Karpas-422 (cell line): Measurements from ENCODE around the gene DPP6. TPM values are rescaled to one million over a fixed set of nuclear protein-coding genes. Genes with fewer than 3 reads are reported as not detected.

ENCODE experiments used
- DNase-seq: peaks from one replicate; pipeline ENCODE4 v3.0.0-alpha.2; 2015
- H2AFZ ChIP-seq: fragments of 200-600 bp; sonication (generic); 2 replicates; pipeline ENCODE4 v1.6.1; 2014; ENCODE audit warnings: antibody characterized with exemption, low read length, mixed read lengths
- H3K27ac ChIP-seq: fragments of 200-600 bp; sonication (generic); 2 replicates; pipeline ENCODE4 v1.5.1; 2014; ENCODE audit warnings: mild to moderate bottlenecking, low read length, moderate library complexity
- H3K27me3 ChIP-seq: fragments of 200-600 bp; sonication (generic); 2 replicates; pipeline ENCODE4 v1.6.1; 2014; ENCODE audit warnings: low read length, mixed read lengths
- H3K36me3 ChIP-seq: fragments of 200-600 bp; sonication (generic); 2 replicates; pipeline ENCODE4 v1.6.1; 2014; ENCODE audit warnings: low read length, mixed read lengths; ENCODE audit not compliant: insufficient read depth
- H3K4me1 ChIP-seq: fragments of 200-600 bp; sonication (generic); 2 replicates; pipeline ENCODE4 v1.6.1; 2014; ENCODE audit warnings: mild to moderate bottlenecking, low read length, mixed read lengths
- H3K4me2 ChIP-seq: fragments of 200-600 bp; sonication (generic); 2 replicates; pipeline ENCODE4 v1.6.1; 2014; ENCODE audit warnings: low read length, low read depth, mild to moderate bottlenecking; ENCODE audit not compliant: poor library complexity, severe bottlenecking
- H3K4me3 ChIP-seq: fragments of 200-600 bp; sonication (generic); 2 replicates; pipeline ENCODE4 v1.5.1; 2014; ENCODE audit warnings: mild to moderate bottlenecking, antibody characterized with exemption, low read length, mixed read lengths
- H3K79me2 ChIP-seq: fragments of 200-600 bp; sonication (generic); 2 replicates; pipeline ENCODE4 v1.6.1; 2014; ENCODE audit warnings: mild to moderate bottlenecking, low read length, mixed read lengths
- H3K9ac ChIP-seq: fragments of 200-600 bp; sonication (generic); 2 replicates; pipeline ENCODE4 v1.6.0; 2014; ENCODE audit warnings: low read length
- H3K9me2 ChIP-seq: fragments of 200-600 bp; sonication (generic), shearing (Covaris generic); replicated peaks from 2 replicates; pipeline ENCODE4 v1.6.0; 2014; ENCODE audit warnings: mild to moderate bottlenecking, low read length, moderate library complexity; ENCODE audit not compliant: insufficient read depth
- H3K9me3 ChIP-seq: fragments of 300-700, 200-600 bp; sonication (generic); 2 replicates; pipeline ENCODE4 v1.6.1; 2014; ENCODE audit warnings: low read length, mixed read lengths
- H4K20me1 ChIP-seq: fragments of 200-600 bp; sonication (generic); 2 replicates; pipeline ENCODE4 v1.6.1; 2014; ENCODE audit warnings: mild to moderate bottlenecking, antibody characterized with exemption, low read length, low read depth; ENCODE audit not compliant: insufficient read depth
- total RNA-seq: library from RNA; depleted of rRNA; stranded (reverse); fragments of >200 nt; shearing (Covaris generic); gene quantifications from 2 replicates; pipeline ENCODE4 v1.2.3, GENCODE V29; 2014; ENCODE audit warnings: low replicate concordance

The DPP6 gene
- total RNA-seq, 1 experiment from 2014 or later, result not detected

DNA sequence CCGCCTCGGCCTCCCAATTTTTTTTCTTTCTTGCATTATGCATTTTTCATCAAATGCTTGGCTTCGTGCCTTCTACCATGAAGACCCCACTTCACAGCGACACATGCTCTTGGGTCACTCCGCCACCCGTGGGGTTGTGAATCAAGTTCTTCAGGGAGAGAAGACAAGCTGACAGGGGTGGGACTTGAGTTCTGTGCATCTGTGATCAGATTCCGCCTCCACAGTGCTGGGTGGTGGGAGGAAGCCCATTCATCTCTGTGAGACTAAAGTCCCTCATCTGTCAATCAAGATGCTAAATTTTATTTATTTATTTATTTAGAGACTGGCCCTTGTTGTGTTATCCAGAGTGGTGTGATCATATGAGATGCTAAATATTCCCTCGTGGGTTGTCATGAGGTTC, 333.0 kb downstream of the DPP6 start:
- H3K9me3 ChIP-seq, result no peaks in the 10 kb centered on the region
- no peak for DNase-seq
- H3K27ac ChIP-seq, result no peak overlapping the region
- H3K36me3 ChIP-seq, result no peaks in the 10 kb centered on the region
- H4K20me1 ChIP-seq, result no peaks in the 10 kb centered on the region
- H3K4me3 ChIP-seq, result no peak overlapping the region
- no peak overlapping the region for H3K9ac ChIP-seq
- H3K9me2 ChIP-seq, result no peaks in the 10 kb centered on the region
- no peak overlapping the region for H3K4me2 ChIP-seq
- H3K4me1 ChIP-seq, result no peaks in the 10 kb centered on the region
- H2AFZ ChIP-seq, result no peak overlapping the region
- H3K79me2 ChIP-seq, result no peaks in the 10 kb centered on the region
- H3K27me3 ChIP-seq, result no peaks in the 10 kb centered on the region

- H4K20me1 ChIP-seq, result no peaks in the 10 kb centered on the region
- no peak overlapping the region for H3K27ac ChIP-seq
- no peaks in the 10 kb centered on the region for H3K36me3 ChIP-seq
- DNase-seq, result no peak
- no peaks in the 10 kb centered on the region for H3K4me1 ChIP-seq
- no peak overlapping the region for H2AFZ ChIP-seq
- H3K4me3 ChIP-seq, result no peak overlapping the region
- H3K9me3 ChIP-seq, result no peaks in the 10 kb centered on the region
- no peaks in the 10 kb centered on the region for H3K27me3 ChIP-seq
- no peaks in the 10 kb centered on the region for H3K79me2 ChIP-seq
- no peak overlapping the region for H3K9ac ChIP-seq
- no peaks in the 10 kb centered on the region for H3K9me2 ChIP-seq
- H3K4me2 ChIP-seq, result no peak overlapping the region
Observed at GRCh38 chr7:154387252-154387651, 335.1 kb downstream of the DPP6 start.

- no peak overlapping the region for H3K9ac ChIP-seq
- H3K36me3 ChIP-seq, result no peaks in the 10 kb centered on the region
- no peak for DNase-seq
- H3K79me2 ChIP-seq, result no peaks in the 10 kb centered on the region
- no peak overlapping the region for H3K27ac ChIP-seq
- no peak overlapping the region for H3K4me3 ChIP-seq
- H2AFZ ChIP-seq, result no peak overlapping the region
- H3K27me3 ChIP-seq, result no peaks in the 10 kb centered on the region
- H3K9me2 ChIP-seq, result no peaks in the 10 kb centered on the region
- no peaks in the 10 kb centered on the region for H3K4me1 ChIP-seq
- H3K4me2 ChIP-seq, result no peak overlapping the region
- no peaks in the 10 kb centered on the region for H4K20me1 ChIP-seq
- H3K9me3 ChIP-seq, result no peaks in the 10 kb centered on the region
Observed at GRCh38 chr7:154388412-154388811, 336.2 kb downstream of the DPP6 start.

- H3K9ac ChIP-seq, result no peak overlapping the region
- DNase-seq, result no peak
- H4K20me1 ChIP-seq, result no peaks in the 10 kb centered on the region
- H3K4me2 ChIP-seq, result no peak overlapping the region
- H3K9me3 ChIP-seq, result no peaks in the 10 kb centered on the region
- no peak overlapping the region for H3K27ac ChIP-seq
- no peaks in the 10 kb centered on the region for H3K27me3 ChIP-seq
- H3K4me3 ChIP-seq, result no peak overlapping the region
- no peak overlapping the region for H2AFZ ChIP-seq
- H3K36me3 ChIP-seq, result no peaks in the 10 kb centered on the region
- no peaks in the 10 kb centered on the region for H3K9me2 ChIP-seq
- H3K79me2 ChIP-seq, result no peaks in the 10 kb centered on the region
- no peaks in the 10 kb centered on the region for H3K4me1 ChIP-seq
Observed at GRCh38 chr7:154388999-154389398, 336.8 kb downstream of the DPP6 start.

DNA sequence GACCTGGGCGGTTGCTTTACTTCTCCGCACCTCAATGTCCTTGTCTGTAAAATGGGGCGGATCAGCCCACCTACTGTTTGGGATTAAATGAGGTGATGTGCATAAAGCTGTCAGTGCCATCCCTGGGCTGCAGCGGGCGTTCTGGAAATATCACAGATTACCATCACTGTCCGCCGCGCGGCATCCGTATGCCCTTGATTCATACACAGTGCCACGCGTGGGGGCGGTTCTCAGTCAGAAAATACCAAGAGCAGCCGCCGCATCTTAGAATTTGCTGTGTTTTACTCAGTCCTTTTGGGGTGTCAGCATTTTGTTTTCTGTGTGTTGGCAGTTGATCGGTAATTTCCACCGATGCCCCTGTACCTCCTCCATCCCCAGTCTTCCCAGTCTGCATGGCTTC, 338.8 kb downstream of the DPP6 start:
- Histone ChIP-seq H3K9me2 (no peaks in the 10 kb centered on the region), H3K79me2 (no peaks in the 10 kb centered on the region), H3K9me3 (no peaks in the 10 kb centered on the region), H3K27ac (no peak overlapping the region), H2AFZ (no peak overlapping the region), H3K36me3 (no peaks in the 10 kb centered on the region), H3K9ac (no peak overlapping the region), H3K27me3 (no peaks in the 10 kb centered on the region), H3K4me1 (no peaks in the 10 kb centered on the region), H3K4me2 (no peak overlapping the region), H3K4me3 (no peak overlapping the region), H4K20me1 (no peaks in the 10 kb centered on the region)
- no peak for DNase-seq

GRCh38 chr7:154394804-154395203, 342.6 kb downstream of the DPP6 start:
- Histone ChIP-seq H3K9me2 (no peaks in the 10 kb centered on the region), H3K79me2 (no peaks in the 10 kb centered on the region), H3K9ac (no peak overlapping the region), H3K4me2 (no peak overlapping the region), H3K9me3 (no peaks in the 10 kb centered on the region), H3K36me3 (no peaks in the 10 kb centered on the region), H3K4me3 (no peak overlapping the region), H3K27me3 (no peaks in the 10 kb centered on the region), H3K27ac (no peak overlapping the region), H4K20me1 (no peaks in the 10 kb centered on the region), H3K4me1 (no peaks in the 10 kb centered on the region), H2AFZ (no peak overlapping the region)
- DNase-seq, result no peak

DNA sequence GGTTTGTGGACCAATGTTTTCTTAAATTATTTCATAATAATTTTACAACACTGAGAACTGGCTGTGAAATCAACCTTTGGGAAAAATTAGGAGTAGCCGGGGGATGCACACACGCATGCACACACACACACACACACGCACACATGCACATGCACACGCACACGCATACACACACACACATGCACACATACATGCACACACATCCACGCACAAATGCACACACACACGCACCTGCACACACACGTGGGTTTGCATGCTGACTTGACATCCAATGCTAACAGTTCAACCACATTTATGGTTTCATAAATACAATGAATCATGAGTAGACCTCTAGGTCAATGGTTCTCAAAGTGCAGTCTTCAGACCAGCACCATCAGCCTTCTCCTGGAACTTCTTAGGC, 354.1 kb downstream of the DPP6 start:
- Histone ChIP-seq H3K9me3 (no peaks in the 10 kb centered on the region), H3K9me2 (no peaks in the 10 kb centered on the region), H3K4me1 (no peaks in the 10 kb centered on the region), H4K20me1 (no peaks in the 10 kb centered on the region), H3K4me2 (no peak overlapping the region), H2AFZ (no peak overlapping the region), H3K36me3 (no peaks in the 10 kb centered on the region), H3K4me3 (no peak overlapping the region), H3K9ac (no peak overlapping the region), H3K27ac (no peak overlapping the region), H3K79me2 (no peaks in the 10 kb centered on the region), H3K27me3 (no peaks in the 10 kb centered on the region)
- DNase-seq, result no peak

DNA sequence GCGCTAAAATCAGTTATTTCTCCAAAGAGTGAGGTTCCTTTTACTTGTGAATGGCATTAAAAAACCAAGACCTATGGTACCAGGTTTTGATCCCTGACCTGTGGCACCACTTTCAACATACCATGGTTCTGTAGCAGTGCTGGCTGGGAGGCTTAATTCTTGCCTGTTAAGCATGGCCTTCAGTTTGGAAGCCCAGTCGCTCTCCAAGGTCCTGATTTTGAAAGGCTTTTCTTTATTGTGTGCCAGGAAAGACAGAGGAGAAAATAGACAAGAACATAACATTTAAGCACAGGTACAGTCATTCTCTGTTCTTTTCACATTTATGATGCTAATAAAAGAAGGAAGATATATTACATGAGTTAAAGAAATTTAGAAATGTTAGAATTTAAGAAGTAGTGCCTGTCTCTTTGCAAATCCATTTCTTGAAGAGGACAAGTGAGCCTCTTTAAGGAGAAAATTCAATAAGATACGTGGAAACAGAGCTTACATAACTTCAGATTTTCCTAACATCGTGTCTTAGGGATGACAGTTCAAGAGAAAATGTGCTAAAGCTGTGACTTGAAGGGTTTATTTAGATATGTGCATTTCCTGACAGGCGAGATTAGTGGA, 357.6 kb downstream of the DPP6 start:
- H3K36me3 ChIP-seq, result no peaks in the 10 kb centered on the region
- no peak overlapping the region for H3K27ac ChIP-seq
- no peaks in the 10 kb centered on the region for H3K79me2 ChIP-seq
- no peak overlapping the region for H3K4me2 ChIP-seq
- H2AFZ ChIP-seq, result no peak overlapping the region
- peak; percentile 73 for DNase-seq
- H3K9me3 ChIP-seq, result no peaks in the 10 kb centered on the region
- H4K20me1 ChIP-seq, result no peaks in the 10 kb centered on the region
- H3K9ac ChIP-seq, result no peak overlapping the region
- H3K4me3 ChIP-seq, result no peak overlapping the region
- H3K9me2 ChIP-seq, result no peaks in the 10 kb centered on the region
- no peaks in the 10 kb centered on the region for H3K27me3 ChIP-seq
- H3K4me1 ChIP-seq, result no peaks in the 10 kb centered on the region

DNA sequence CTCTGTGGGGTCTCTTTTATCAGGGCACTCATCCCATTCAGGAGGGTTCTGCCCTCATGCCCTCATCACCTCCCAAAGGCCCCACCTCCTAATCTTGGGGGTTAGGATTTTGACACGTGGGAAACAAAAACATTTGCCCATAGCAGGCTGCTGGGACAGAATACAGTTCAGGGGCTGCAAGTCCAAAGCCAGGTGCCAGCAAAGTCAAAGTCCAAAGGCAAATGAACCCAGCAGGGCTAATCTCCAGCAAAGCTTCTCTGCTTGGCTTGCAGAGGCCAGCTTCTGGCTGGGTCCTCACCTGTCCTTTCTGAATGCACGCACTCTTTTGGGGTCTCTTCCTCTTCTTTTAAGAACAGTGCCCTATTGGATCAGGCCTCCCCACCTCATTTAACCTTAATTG, 359.9 kb downstream of the DPP6 start:
- no peak overlapping the region for H3K27ac ChIP-seq
- H2AFZ ChIP-seq, result no peak overlapping the region
- H3K9me3 ChIP-seq, result no peaks in the 10 kb centered on the region

More for the DNA sequence above, 359.9 kb downstream of the DPP6 start:
- H3K9me2 ChIP-seq, result no peaks in the 10 kb centered on the region
- no peak overlapping the region for H3K4me2 ChIP-seq
- no peaks in the 10 kb centered on the region for H3K79me2 ChIP-seq
- H3K4me1 ChIP-seq, result no peaks in the 10 kb centered on the region
- no peak for DNase-seq
- H3K27me3 ChIP-seq, result no peaks in the 10 kb centered on the region
- H3K4me3 ChIP-seq, result no peak overlapping the region
- H4K20me1 ChIP-seq, result no peaks in the 10 kb centered on the region
- no peaks in the 10 kb centered on the region for H3K36me3 ChIP-seq
- H3K9ac ChIP-seq, result no peak overlapping the region
